ENCODE results near the gene SBF2.

SBF2 gene

GRCh38 chr11:9893474-9893873 lies 400.5 kb downstream of the SBF2 start:
- Histone ChIP-seq H3K9ac (ENCODE audit: low read length) (no peak overlapping the region), H3K9me3 (ENCODE audit: insufficient read depth, low read length) (no peaks in the 10 kb centered on the region), H3K9me2 (replicated peaks; ENCODE audit: insufficient read depth, low read length) (no peaks in the 10 kb centered on the region), H3F3A (ENCODE audit: insufficient read depth) (no peaks in the 10 kb centered on the region), H2AFZ (ENCODE audit: low read depth, low read length, severe bottlenecking) (no peak overlapping the region), H4K20me1 (ENCODE audit: low read depth, low read length) (no peaks in the 10 kb centered on the region), H3K27me3 (ENCODE audit: low read length) (no peaks in the 10 kb centered on the region), H3K4me2 (ENCODE audit: low read depth, low read length, poor library complexity, severe bottlenecking) (no peak overlapping the region), H3K36me3 (ENCODE audit: low read length) (no peaks in the 10 kb centered on the region), H3K79me2 (ENCODE audit: insufficient read depth, low read length) (no peaks in the 10 kb centered on the region), H3K27ac (ENCODE audit: low read depth, low read length) (no peak overlapping the region), H3K4me3 (ENCODE audit: insufficient read depth, low read length, poor library complexity, severe bottlenecking) (no peak overlapping the region)
- TF ChIP-seq CTCF (IDR thresholded peaks at IDR 0.05; ENCODE audit: insufficient read depth, low read length, poor library complexity, severe bottlenecking), result no peak
- no peak for TF ChIP-seq EZH2phosphoT487 (conservative IDR thresholded peaks at IDR 0.05; ENCODE audit: low read length)

DNA sequence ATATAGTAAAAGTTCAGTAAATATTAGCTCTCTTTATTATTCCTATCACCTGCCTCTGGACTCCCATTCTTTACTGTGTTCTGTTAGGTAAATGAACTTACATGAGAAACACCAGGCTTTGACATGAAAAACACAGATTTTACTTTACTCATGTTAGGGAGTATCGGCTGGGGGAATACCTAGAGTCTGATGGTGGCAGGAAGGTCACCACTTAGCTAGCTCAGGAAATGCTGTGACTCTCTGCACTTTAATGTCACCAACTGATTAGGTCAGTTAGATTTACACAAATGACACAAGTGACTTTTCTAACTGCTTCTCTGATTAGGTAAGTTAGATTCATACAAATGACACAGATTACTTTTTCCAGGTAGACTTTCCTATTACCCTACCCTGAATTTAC lies 405.1 kb downstream of the SBF2 start:
- no peak for TF ChIP-seq EZH2phosphoT487 (conservative IDR thresholded peaks at IDR 0.05; ENCODE audit: low read length)
- no peaks in the 10 kb centered on the region for H3K27me3 ChIP-seq (ENCODE audit: low read length)
- no peaks in the 10 kb centered on the region for H3K79me2 ChIP-seq (ENCODE audit: insufficient read depth, low read length)
- H3K27ac ChIP-seq (ENCODE audit: low read depth, low read length), result no peak overlapping the region
- no peak overlapping the region for H3K9ac ChIP-seq (ENCODE audit: low read length)
- no peaks in the 10 kb centered on the region for H3K9me2 ChIP-seq (replicated peaks; ENCODE audit: insufficient read depth, low read length)
- H3K4me3 ChIP-seq (ENCODE audit: insufficient read depth, low read length, poor library complexity, severe bottlenecking), result no peak overlapping the region
- H4K20me1 ChIP-seq (ENCODE audit: low read depth, low read length), result peaks cover 4% of the 10 kb centered on the region; the same call in 1 of the 2 replicates
- no peaks in the 10 kb centered on the region for H3K9me3 ChIP-seq (ENCODE audit: insufficient read depth, low read length)
- no peak overlapping the region for H3K4me2 ChIP-seq (ENCODE audit: low read depth, low read length, poor library complexity, severe bottlenecking)
- no peaks in the 10 kb centered on the region for H3K36me3 ChIP-seq (ENCODE audit: low read length)
- H2AFZ ChIP-seq (ENCODE audit: low read depth, low read length, severe bottlenecking), result no peak overlapping the region
- no peaks in the 10 kb centered on the region for H3F3A ChIP-seq (ENCODE audit: insufficient read depth)

- no peaks in the 10 kb centered on the region for H3K9me2 ChIP-seq (replicated peaks; ENCODE audit: insufficient read depth, low read length)
- H3K9me3 ChIP-seq (ENCODE audit: insufficient read depth, low read length), result no peaks in the 10 kb centered on the region
- H4K20me1 ChIP-seq (ENCODE audit: low read depth, low read length), result peaks cover 4% of the 10 kb centered on the region; the same call in 1 of the 2 replicates
- no peaks in the 10 kb centered on the region for H3K79me2 ChIP-seq (ENCODE audit: insufficient read depth, low read length)
- no peak overlapping the region for H3K9ac ChIP-seq (ENCODE audit: low read length)
- H3K27me3 ChIP-seq (ENCODE audit: low read length), result no peaks in the 10 kb centered on the region
- no peaks in the 10 kb centered on the region for H3K36me3 ChIP-seq (ENCODE audit: low read length)
- TF ChIP-seq EZH2phosphoT487 (conservative IDR thresholded peaks at IDR 0.05; ENCODE audit: low read length), result no peak
- no peak for TF ChIP-seq CTCF (IDR thresholded peaks at IDR 0.05; ENCODE audit: insufficient read depth, low read length, poor library complexity, severe bottlenecking)
- H3K27ac ChIP-seq (ENCODE audit: low read depth, low read length), result no peak overlapping the region
- no peak overlapping the region for H3K4me2 ChIP-seq (ENCODE audit: low read depth, low read length, poor library complexity, severe bottlenecking)
- no peak overlapping the region for H2AFZ ChIP-seq (ENCODE audit: low read depth, low read length, severe bottlenecking)
- no peak overlapping the region for H3K4me3 ChIP-seq (ENCODE audit: insufficient read depth, low read length, poor library complexity, severe bottlenecking)
- no peaks in the 10 kb centered on the region for H3F3A ChIP-seq (ENCODE audit: insufficient read depth)
Measured at GRCh38 chr11:9887472-9887871, 406.5 kb downstream of the SBF2 start.

DNA sequence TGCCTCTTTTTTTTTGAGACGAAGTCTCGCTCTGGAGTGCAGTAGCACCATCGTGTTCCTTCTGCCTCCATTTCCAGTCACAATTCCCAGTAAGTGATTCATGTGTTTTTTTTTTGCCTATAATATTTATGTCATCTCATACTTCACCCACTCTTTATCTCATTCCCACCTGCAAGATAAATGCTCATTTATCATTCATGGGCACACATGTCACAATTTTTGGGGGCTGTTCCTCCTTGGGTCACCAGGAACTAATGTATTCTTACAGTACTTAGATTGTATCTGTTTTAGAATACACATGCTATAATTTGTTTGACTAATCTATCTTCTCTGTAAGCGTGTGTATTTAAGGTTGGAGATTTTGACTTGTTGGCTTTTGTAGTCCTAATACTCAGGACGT lies 407.4 kb downstream of the SBF2 start:
- H3K9me2 ChIP-seq (replicated peaks; ENCODE audit: insufficient read depth, low read length), result no peaks in the 10 kb centered on the region
- H3K4me2 ChIP-seq (ENCODE audit: low read depth, low read length, poor library complexity, severe bottlenecking), result no peak overlapping the region
- no peaks in the 10 kb centered on the region for H3K36me3 ChIP-seq (ENCODE audit: low read length)
- no peak for TF ChIP-seq EZH2phosphoT487 (conservative IDR thresholded peaks at IDR 0.05; ENCODE audit: low read length)
- no peak for TF ChIP-seq CTCF (IDR thresholded peaks at IDR 0.05; ENCODE audit: insufficient read depth, low read length, poor library complexity, severe bottlenecking)
- H2AFZ ChIP-seq (ENCODE audit: low read depth, low read length, severe bottlenecking), result no peak overlapping the region
- no peaks in the 10 kb centered on the region for H3K27me3 ChIP-seq (ENCODE audit: low read length)
- no peaks in the 10 kb centered on the region for H3K79me2 ChIP-seq (ENCODE audit: insufficient read depth, low read length)
- peaks cover 4% of the 10 kb centered on the region; the same call in 1 of the 2 replicates for H4K20me1 ChIP-seq (ENCODE audit: low read depth, low read length)
- no peaks in the 10 kb centered on the region for H3F3A ChIP-seq (ENCODE audit: insufficient read depth)
- no peak overlapping the region for H3K27ac ChIP-seq (ENCODE audit: low read depth, low read length)
- H3K9ac ChIP-seq (ENCODE audit: low read length), result no peak overlapping the region
- no peaks in the 10 kb centered on the region for H3K9me3 ChIP-seq (ENCODE audit: insufficient read depth, low read length)
- H3K4me3 ChIP-seq (ENCODE audit: insufficient read depth, low read length, poor library complexity, severe bottlenecking), result no peak overlapping the region

Data from SU-DHL-6 (cell line).